Amniotic stem cell (primary cell): ENCODE results near the gene FRS3.

Experiments
- DNase-seq: peaks from one replicate; lab custom pipeline; 2025; lab: John Stamatoyannopoulos, UW

FRS3 gene

DNA sequence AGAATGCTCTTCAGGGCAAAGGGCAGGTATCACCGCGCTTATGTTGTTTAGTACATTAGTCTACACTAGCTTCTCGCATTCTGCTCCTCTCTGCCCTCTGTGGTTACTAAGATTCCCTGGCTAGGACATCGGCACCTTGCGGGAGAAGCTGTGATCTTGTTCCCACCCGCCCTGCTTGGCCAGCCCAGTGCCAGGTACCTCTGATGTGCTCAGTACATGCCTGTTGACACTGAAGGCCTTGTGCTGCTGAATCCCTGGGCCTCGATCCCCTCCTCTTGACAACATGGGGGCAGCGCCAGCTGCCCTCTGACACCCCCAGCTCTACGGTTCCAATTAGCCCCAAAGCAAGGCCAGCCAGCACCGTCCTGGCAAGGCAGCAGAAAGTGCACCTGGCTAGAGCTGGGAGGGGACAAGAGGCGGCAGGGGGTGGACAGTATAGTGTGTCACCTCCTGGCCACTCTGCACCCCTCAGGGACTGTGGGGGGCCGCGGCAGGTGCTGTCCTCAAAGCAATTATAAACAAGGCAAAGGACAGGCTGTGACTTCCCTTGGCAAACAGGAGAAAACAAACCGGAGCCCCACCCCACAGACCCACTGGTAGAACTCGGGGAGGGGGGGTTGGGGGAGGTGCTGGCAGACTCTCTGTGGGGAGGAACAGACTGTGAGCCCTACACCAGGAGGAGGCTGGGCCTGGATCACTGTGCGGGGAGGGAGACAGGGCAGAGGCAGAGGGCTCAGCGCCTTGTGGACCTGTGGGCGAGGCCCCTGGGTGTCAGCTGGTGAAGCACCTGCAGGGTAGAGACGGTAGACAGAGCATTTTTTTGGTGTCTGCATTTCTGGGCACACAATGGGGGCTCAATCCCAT lies 51.4 kb downstream of the FRS3 start:
- no peak for DNase-seq

DNA sequence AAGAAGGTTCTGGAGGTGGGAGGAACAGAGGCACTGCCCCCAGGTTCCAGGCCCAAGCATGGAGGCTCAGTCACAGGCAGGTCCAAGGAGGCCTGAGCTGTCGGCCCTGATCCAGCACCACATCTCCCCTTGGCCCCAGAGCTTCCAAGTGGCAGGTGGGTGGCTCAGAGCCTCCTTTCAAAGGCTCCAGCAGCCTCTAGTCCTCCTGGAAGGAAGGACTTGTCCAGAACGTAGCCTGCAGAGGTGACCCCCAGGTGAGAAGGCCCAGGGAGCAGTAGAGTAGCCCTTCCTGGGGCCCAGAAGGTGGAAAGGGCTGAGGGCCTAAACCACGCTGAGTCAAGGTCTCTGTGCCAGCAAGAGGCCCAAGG lies 52.0 kb downstream of the FRS3 start:
- no peak for DNase-seq

DNA sequence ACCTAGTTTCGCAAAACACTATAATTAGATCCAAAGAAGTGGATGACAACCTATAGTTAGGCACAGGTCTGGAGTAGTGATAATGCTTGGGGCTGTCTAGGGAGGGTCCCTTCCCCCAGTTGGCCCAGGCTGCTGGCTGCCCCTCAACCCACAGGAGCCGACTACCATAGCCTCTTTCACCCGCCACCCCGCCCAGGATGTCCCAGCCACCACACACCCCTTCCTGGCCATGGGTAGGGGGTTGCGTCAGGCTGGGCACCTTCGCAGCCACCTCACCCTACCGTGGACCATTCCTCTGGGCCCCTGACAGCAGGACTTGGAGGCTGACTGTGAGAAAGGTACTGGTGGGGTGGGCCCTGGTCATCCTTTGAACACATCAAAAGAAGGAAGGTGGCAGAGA lies 52.8 kb downstream of the FRS3 start:
- no peak for DNase-seq

DNA sequence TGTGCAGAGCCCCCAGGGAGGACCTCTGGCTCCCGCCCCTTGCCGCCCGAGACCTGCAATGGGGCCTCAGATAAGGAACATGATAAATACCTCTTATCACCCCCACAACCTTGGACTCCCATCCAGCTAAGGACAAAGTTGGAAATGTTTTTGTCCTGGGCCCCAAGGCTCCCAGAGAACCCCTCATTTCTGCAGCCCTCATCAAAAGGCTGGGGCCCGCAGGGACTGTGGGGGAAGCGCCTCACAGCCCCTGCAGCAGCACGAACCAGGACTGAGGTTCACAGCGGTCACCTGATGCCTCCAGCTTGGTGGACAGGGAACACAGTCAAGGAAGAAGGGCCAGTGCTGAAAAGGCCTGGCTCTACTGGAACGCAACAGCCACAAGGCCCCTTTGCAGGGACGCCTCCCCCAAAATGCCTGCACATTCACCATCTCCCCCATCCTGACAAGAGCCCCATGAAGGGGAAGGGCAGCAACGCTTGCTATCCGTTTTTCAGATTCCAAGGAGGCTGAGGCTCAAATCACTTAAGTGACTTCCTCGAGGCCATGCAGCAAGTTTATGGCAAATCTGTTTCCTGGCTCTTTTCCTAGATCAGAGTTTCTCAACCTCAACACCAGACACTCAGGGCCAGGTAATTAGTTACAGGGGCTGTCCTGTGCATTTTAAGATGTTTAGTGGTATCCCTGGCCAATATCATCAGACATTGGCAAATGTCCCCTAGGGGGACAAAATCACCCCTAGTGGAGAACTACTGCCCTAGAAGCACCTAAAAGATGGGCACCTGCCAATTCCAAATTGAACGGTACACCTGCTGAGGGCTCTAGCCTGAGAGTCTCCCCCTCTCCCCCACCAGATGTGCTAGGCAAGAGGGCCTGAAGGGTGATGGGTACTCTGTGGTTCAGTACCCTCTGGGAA lies 54.9 kb downstream of the FRS3 start:
- no peak for DNase-seq

DNA sequence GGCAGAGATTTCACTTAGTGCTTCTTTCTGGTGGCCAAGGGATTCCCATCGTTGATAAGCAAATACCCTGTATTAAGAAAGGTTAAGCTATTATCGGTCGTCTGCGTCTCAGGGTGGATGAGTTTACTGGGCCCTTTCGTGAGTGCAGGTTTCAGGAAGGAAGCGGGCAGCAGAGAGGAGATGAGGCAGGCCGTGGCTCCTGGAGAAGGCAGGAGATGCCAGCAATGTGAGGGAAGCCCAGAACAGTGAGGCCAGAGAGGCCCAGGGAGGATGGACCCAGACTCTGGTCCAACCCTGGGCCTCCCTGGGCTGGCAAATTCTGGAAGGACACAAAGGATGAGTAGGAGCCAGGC lies 55.5 kb downstream of the FRS3 start:
- no peak for DNase-seq

DNA sequence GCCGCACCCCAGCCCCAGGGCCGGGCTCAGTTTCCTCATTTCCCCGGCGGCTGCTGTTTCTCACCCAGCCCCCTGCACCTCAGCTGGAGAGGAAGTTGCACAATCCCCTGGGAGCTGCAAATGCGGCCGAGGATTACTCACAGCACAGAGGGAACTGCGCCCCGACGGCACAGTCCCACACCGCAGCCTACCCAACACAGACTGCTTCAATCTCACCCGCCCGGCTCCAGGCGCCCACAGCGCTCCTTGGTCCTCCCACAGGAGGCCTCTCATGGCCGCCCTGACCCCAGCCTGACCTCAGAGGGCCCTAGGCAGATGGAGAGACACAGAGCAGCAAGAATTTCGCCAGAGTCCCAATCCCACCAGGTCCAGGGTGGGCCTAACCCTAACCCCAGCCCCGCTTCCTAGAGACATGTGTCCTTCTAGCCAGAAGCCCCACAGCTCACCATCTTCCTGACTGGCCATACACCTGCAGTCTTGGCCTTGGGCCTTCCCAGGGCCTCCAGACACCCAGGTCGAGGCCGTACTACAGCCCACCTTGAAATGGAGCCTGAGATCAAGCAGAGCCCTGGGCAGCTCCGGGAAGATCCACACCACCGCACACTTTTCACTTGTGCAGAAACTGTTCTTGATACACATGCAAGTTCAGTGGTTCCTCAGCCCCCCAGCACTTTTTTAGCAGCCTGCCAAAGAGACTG lies 56.0 kb downstream of the FRS3 start:
- DNase-seq = peak; percentile 82

DNA sequence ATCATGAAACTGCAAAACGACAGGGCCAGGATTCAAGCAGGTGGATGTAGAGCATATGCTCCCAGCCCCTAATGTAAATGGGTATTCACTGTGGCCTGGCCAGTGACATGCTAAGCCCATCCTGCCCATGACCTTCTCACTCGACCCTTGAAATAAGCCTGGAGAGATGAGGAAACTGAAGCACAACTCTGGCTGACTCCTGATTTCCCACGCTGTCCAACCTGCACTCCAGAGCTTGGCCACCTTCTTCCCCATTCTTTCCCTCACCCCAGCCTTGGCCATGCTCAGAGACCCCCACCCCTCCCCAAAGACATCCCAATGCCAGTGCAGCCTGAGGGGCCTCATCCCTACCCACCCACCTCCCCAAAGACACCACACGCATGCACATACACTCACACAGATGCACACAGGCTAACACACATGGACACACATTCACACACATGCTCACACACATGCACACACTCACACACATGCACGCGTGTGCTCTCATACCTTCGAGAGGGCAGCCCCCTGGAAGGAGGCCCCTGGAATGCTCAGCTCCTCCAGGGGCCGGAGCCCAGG lies 56.7 kb downstream of the FRS3 start:
- no peak for DNase-seq

DNA sequence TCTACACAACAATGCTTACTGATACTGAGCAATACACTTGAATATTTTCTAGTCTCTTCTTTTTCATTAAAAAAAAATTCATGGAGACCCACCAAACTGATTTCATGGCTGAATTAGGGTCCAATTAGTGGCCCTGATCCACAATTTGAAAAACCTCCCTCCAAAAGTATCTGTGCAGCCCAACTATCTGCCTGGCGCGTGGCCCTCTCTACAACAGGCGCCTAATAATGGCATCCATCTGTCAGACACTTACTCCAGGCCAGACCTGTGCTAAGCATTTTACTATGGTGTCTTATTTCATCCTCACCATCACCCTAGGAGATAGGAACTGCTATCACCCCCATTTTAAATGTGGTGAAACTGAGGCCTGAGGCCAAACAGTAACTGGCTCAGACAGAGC lies 58.3 kb downstream of the FRS3 start:
- no peak for DNase-seq

DNA sequence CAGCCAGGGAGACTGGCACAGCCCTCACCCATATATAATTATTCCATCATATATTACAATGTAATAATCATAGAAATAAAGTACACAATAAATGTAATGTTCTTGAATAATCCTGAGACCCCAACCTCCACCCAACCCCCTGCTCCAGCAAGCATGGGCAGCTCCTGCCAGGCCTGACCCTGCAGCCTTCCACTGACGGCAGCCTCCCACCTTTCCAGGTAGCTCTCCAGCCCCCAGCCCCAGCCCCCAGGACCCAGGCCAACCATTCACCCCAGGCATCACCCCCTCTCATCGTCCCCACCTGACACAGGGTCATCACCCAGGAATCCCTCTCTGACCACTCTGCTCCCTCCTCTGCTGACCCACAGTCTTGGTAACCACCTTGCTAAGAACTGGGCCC lies 58.9 kb downstream of the FRS3 start:
- DNase-seq = no peak

DNA sequence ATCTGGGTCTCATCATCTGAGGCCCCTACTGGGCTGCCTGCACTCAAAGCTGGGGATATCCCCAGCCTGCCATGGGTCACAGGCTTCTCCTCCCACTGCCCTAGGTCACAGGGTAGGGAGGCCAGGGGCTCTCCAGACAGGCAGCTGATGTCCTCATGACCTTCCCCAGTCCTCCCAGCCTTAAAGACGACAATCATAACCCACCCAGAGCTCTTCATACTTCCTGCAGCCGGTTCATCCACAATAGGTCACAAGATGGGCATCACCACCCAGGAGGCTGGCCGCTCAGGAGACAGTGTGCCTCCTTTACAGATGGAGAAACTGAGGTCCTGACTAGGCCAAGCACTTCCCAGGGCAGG lies 59.5 kb downstream of the FRS3 start:
- DNase-seq = no peak
